ENCODE results near the gene ZNF628.

- TF ChIP-seq, protein P1, sequence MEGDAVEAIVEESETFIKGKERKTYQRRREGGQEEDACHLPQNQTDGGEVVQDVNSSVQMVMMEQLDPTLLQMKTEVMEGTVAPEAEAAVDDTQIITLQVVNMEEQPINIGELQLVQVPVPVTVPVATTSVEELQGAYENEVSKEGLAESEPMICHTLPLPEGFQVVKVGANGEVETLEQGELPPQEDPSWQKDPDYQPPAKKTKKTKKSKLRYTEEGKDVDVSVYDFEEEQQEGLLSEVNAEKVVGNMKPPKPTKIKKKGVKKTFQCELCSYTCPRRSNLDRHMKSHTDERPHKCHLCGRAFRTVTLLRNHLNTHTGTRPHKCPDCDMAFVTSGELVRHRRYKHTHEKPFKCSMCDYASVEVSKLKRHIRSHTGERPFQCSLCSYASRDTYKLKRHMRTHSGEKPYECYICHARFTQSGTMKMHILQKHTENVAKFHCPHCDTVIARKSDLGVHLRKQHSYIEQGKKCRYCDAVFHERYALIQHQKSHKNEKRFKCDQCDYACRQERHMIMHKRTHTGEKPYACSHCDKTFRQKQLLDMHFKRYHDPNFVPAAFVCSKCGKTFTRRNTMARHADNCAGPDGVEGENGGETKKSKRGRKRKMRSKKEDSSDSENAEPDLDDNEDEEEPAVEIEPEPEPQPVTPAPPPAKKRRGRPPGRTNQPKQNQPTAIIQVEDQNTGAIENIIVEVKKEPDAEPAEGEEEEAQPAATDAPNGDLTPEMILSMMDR (IDR thresholded peaks at IDR 0.05; ENCODE audit: low read depth, low read length, poor library complexity, severe bottlenecking) = no peak
- TF ChIP-seq EZH2phosphoT487 (IDR thresholded peaks at IDR 0.05; ENCODE audit: borderline replicate concordance, low read length) = no peak
These were observed 10.2 kb upstream of the ZNF628 start for GRCh38 chr19:55466241-55466614.

Data from DOHH2 (cell line).